Gastroesophageal sphincter (tissue), 4 donors: ENCODE results near the gene TOX2. TPM values are rescaled to one million over a fixed set of nuclear protein-coding genes. Genes with fewer than 3 reads are reported as not detected.
A peak's percentile ranks its signal among the peaks of the same experiment; 100 is the strongest.

Source experiments
- ATAC-seq: fragments of 150-250 bp; one replicate; pipeline ENCODE4 v1.9.1; 2016; ENCODE audit warnings: mild to moderate bottlenecking, moderate library complexity
- H3K27ac ChIP-seq, 4 donors: fragments of 200-600 bp; sonication (generic) in 3 of 4; 1 replicate in 3 of 4; 2 replicates in 1 of 4; pipeline ENCODE4 v1.5.1; 2016 to 2019
- H3K27me3 ChIP-seq: fragments of 200-600 bp; sonication (generic); one replicate; pipeline ENCODE4 v1.5.1; 2019
- H3K36me3 ChIP-seq, 2 donors: fragments of 200-600 bp; sonication (generic); one replicate each; pipeline ENCODE4 v1.5.1; 2019; ENCODE audit warnings: control low read depth in 1 of 2
- H3K4me1 ChIP-seq, 3 donors: fragments of 200-600 bp; sonication (generic); 1 replicate in 2 of 3; 2 replicates in 1 of 3; pipeline ENCODE4 v1.5.1; 2016 to 2019; ENCODE audit warnings: control low read depth in 2 of 3
- H3K4me3 ChIP-seq, 2 donors: fragments of 200-600 bp; sonication (generic); one replicate each; pipeline ENCODE4 v1.5.1; 2019; ENCODE audit warnings: mild to moderate bottlenecking in 1 of 2, moderate library complexity in 1 of 2
- H3K9me3 ChIP-seq, 3 donors: fragments of 200-600 bp; sonication (generic); one replicate each; pipeline ENCODE4 v1.5.1; 2017 to 2019; ENCODE audit warnings: control low read depth in 2 of 3
- CTCF ChIP-seq, 4 experiments: fragments of 200-600 bp in 2 of 4; fragments of 450-650 bp in 2 of 4; sonication (generic) in 1 of 4; IDR thresholded peaks; one replicate each; pipeline ENCODE4 v1.5.1; 2017 to 2019; ENCODE audit warnings: antibody characterized with exemption in 4 of 4, mild to moderate bottlenecking in 2 of 4, moderate library complexity in 2 of 4
- EP300 ChIP-seq: sonication (generic); formaldehyde crosslinking; IDR thresholded peaks from one replicate; pipeline ENCODE4 v1.6.1; 2017; ENCODE audit warnings: antibody characterized with exemption, mild to moderate bottlenecking
- POLR2A ChIP-seq, 2 donors: fragments of 450-650 bp; IDR thresholded peaks; one replicate each; pipeline ENCODE4 v1.6.1; 2017; ENCODE audit warnings: antibody characterized with exemption in 2 of 2, mild to moderate bottlenecking in 2 of 2, moderate library complexity in 1 of 2
- POLR2AphosphoS5 ChIP-seq: sonication (generic); formaldehyde crosslinking; IDR thresholded peaks from one replicate; pipeline ENCODE4 v1.6.1; 2017; ENCODE audit warnings: antibody characterized with exemption
- whole genome bisulfite sequencing, 2 donors: methylation state at CpG; one replicate each; pipeline ENCODE4 v1.1.5; 2018; ENCODE audit warnings: low coverage in 1 of 2; 5-methylcytosine and 5-hydroxymethylcytosine counted together
- total RNA-seq, 4 donors: library from RNA; depleted of rRNA; stranded (reverse); fragments of >200 nt; gene quantifications; one replicate each; pipeline ENCODE4 v1.1.0, GENCODE V29; 2016

The TOX2 gene
- 10 to 100 TPM; 16.4 to 47.8 (median 40.3) TPM for total RNA-seq

GRCh38 chr20:43914311-43915210 lies at the start of gene TOX2:
TOX2 (plus strand) TSS chr20:43914852; CDS start chr20:43914892, 40 bp downstream.
- no CpG with 5 or more reads among the region's 111 CpGs for WGBS, 2 donors
- no peaks in the 10 kb centered on the region for H3K36me3 ChIP-seq
- no peak for TF ChIP-seq CTCF (IDR thresholded peaks at IDR 0.05)
- TF ChIP-seq POLR2A (IDR thresholded peaks at IDR 0.05): peak in 1 of 2 donors; percentile 40
- TF ChIP-seq POLR2AphosphoS5: no peak
- no peak for TF ChIP-seq EP300
- peaks cover 0 to 33% (median 0%) of the 10 kb centered on the region in 3 donors for H3K9me3 ChIP-seq
- peak within 1 kb of the TSS; percentile 52 to 75 for H3K4me3 ChIP-seq
- H3K4me1 ChIP-seq: peaks cover 0 to 56% (median 0%) of the 10 kb centered on the region in 3 donors
- H3K27me3 ChIP-seq: peaks cover 34% of the 10 kb centered on the region
- peak; percentile 89 for ATAC-seq
- peak within 1 kb of the TSS; percentile 22 to 83 (median 74) for H3K27ac ChIP-seq

GRCh38 chr20:43868091-43868490 lies 46.6 kb upstream of the TOX2 start:
- peaks cover 2 to 37% (median 3%) of the 10 kb centered on the region in 3 donors for H3K4me1 ChIP-seq
- ATAC-seq: no peak
- H3K9me3 ChIP-seq: no peaks in the 10 kb centered on the region
- no peak overlapping the region for H3K4me3 ChIP-seq
- H3K27me3 ChIP-seq: no peaks in the 10 kb centered on the region
- no peak for TF ChIP-seq EP300
- no peak for TF ChIP-seq POLR2A (IDR thresholded peaks at IDR 0.05)
- TF ChIP-seq POLR2AphosphoS5: no peak
- TF ChIP-seq CTCF (IDR thresholded peaks at IDR 0.05): no peak
- 100% methylated on average over 1 of the region's 1 CpG for WGBS, 2 donors
- no peak overlapping the region for H3K27ac ChIP-seq
- H3K36me3 ChIP-seq: no peaks in the 10 kb centered on the region

GRCh38 chr20:43870484-43870883 lies 44.2 kb upstream of the TOX2 start:
- Histone ChIP-seq H3K4me3 (no peak overlapping the region), H3K27ac (no peak overlapping the region), H3K36me3 (no peaks in the 10 kb centered on the region), H3K4me1 (peaks cover 0 to 14% (median 3%) of the 10 kb centered on the region in 3 donors), H3K27me3 (no peaks in the 10 kb centered on the region), H3K9me3 (no peaks in the 10 kb centered on the region)
- peak; percentile 46 for TF ChIP-seq POLR2AphosphoS5
- TF ChIP-seq CTCF (IDR thresholded peaks at IDR 0.05): no peak
- ATAC-seq: no peak

GRCh38 chr20:43878776-43879175 lies 35.9 kb upstream of the TOX2 start:
- Histone ChIP-seq H3K27me3 (no peaks in the 10 kb centered on the region), H3K9me3 (peaks cover 0 to 3% (median 0%) of the 10 kb centered on the region in 3 donors), H3K27ac (peak overlapping the region in 2 of 4 donors; percentile 53 to 62), H3K36me3 (no peaks in the 10 kb centered on the region), H3K4me3 (no peak overlapping the region), H3K4me1 (peaks cover 0 to 17% (median 0%) of the 10 kb centered on the region in 3 donors)
- WGBS, 2 donors: 19 to 25% methylated on average over 1 of the region's 1 CpG
- ATAC-seq: no peak
- TF ChIP-seq POLR2A (IDR thresholded peaks at IDR 0.05) (no peak), CTCF (IDR thresholded peaks at IDR 0.05) (no peak), POLR2AphosphoS5 (no peak), EP300 (no peak)

GRCh38 chr20:43893930-43894329 lies 20.7 kb upstream of the TOX2 start:
- H3K4me1 ChIP-seq: no peaks in the 10 kb centered on the region
- no peak for TF ChIP-seq CTCF (IDR thresholded peaks at IDR 0.05)
- TF ChIP-seq EP300: no peak
- no peak for TF ChIP-seq POLR2AphosphoS5
- no peak for TF ChIP-seq POLR2A (IDR thresholded peaks at IDR 0.05)
- H3K27me3 ChIP-seq: no peaks in the 10 kb centered on the region
- WGBS, 2 donors: 20 to 38% methylated on average over 1 to 2 of the region's 2 CpGs
- peaks cover 0 to 32% (median 0%) of the 10 kb centered on the region in 3 donors for H3K9me3 ChIP-seq
- no peak for ATAC-seq
- H3K36me3 ChIP-seq: no peaks in the 10 kb centered on the region
- H3K27ac ChIP-seq: no peak overlapping the region
- H3K4me3 ChIP-seq: no peak overlapping the region
